Fibroblast of lung (primary cell): Measurements from ENCODE around the gene PPP1R12C. TPM values are rescaled to one million over a fixed set of nuclear protein-coding genes. Genes with fewer than 3 reads are reported as not detected.

Experiments used
- DNase-seq, 2 donors: peaks; one replicate each; pipeline versions ENCODE4 v3.0.0 to v3.0.0-alpha.2; 2010; ENCODE audit warnings: low read depth in 2 of 2
- H2AFZ ChIP-seq: 2 replicates; pipeline ENCODE4 v1.5.1; 2012; ENCODE audit warnings: low read length, control low read depth, inconsistent platforms
- H3K27ac ChIP-seq: 2 replicates; pipeline ENCODE4 v1.5.1; 2011; ENCODE audit warnings: low read length, control low read depth; ENCODE audit not compliant: insufficient read depth
- H3K27me3 ChIP-seq: 2 replicates; pipeline ENCODE4 v1.5.1; 2011; ENCODE audit warnings: mild to moderate bottlenecking, low read length; ENCODE audit not compliant: control insufficient read depth, insufficient read depth
- H3K36me3 ChIP-seq: 2 replicates; pipeline ENCODE4 v1.5.1; 2011; ENCODE audit warnings: low read length; ENCODE audit not compliant: control insufficient read depth, insufficient read depth
- H3K4me1 ChIP-seq: 2 replicates; pipeline ENCODE4 v1.5.1; 2011; ENCODE audit warnings: low read length; ENCODE audit not compliant: control insufficient read depth, insufficient read depth; ENCODE audit errors: extremely low read depth
- H3K4me2 ChIP-seq: 2 replicates; pipeline ENCODE4 v1.5.1; 2011; ENCODE audit warnings: low read length, control low read depth; ENCODE audit not compliant: insufficient read depth; ENCODE audit errors: extremely low read depth
- H3K4me3 ChIP-seq, 4 experiments: fragments of 200-600 bp in 1 of 4; sonication (generic) in 1 of 4; replicated peaks in 1 of 4; 2 replicates each; pipeline ENCODE4 v1.5.1; 2011 to 2016; ENCODE audit warnings: low read length in 4 of 4, low read depth in 3 of 4, mild to moderate bottlenecking in 3 of 4, control low read depth in 2 of 4, inconsistent platforms in 1 of 4, mixed read lengths in 1 of 4; ENCODE audit not compliant: insufficient read depth in 1 of 4; ENCODE audit errors: control extremely low read depth in 1 of 4
- H3K79me2 ChIP-seq: 2 replicates; pipeline ENCODE4 v1.5.1; 2012; ENCODE audit warnings: mild to moderate bottlenecking, low read length, inconsistent platforms; ENCODE audit not compliant: control insufficient read depth, insufficient read depth
- H3K9ac ChIP-seq: 2 replicates; pipeline ENCODE4 v1.5.1; 2011; ENCODE audit warnings: mild to moderate bottlenecking, low read length, control low read depth; ENCODE audit not compliant: insufficient read depth
- H3K9me3 ChIP-seq: 2 replicates; pipeline ENCODE4 v1.5.1; 2012; ENCODE audit warnings: low read depth, low read length; ENCODE audit not compliant: control insufficient read depth, insufficient read depth
- H4K20me1 ChIP-seq: 2 replicates; pipeline ENCODE4 v1.5.1; 2011; ENCODE audit warnings: low read length; ENCODE audit not compliant: control insufficient read depth, insufficient read depth; ENCODE audit errors: extremely low read depth
- EZH2 ChIP-seq: IDR thresholded peaks from 2 replicates; pipeline ENCODE4 v1.5.1; 2012; ENCODE audit warnings: low read length, control low read depth, mild to moderate bottlenecking; ENCODE audit errors: missing control alignments
- polyA plus RNA-seq, 2 donors: library from polyadenylated mRNA; depleted of rRNA in 1 of 2; stranded (reverse) in 1 of 2; unstranded in 1 of 2; fragments of >200 nt; gene quantifications; 2 replicates each; pipeline ENCODE4 v1.2.1, GENCODE V29; 2011 to 2012; ENCODE audit warnings: missing spikeins in 1 of 2
- total RNA-seq: library from RNA; depleted of rRNA; stranded (reverse); fragments of >200 nt; gene quantifications from 2 replicates; pipeline ENCODE4 v1.2.1, GENCODE V29; 2014
- TF ChIP-seq, protein P1 (sequence below), 2 donors: IDR thresholded peaks in 1 of 2; conservative IDR thresholded peaks in 1 of 2; 1 replicate in 1 of 2; 2 replicates in 1 of 2; pipeline ENCODE4 v1.5.1; 2011 to 2012; ENCODE audit warnings: low read length in 2 of 2, control low read depth in 1 of 2, inconsistent platforms in 1 of 2, low read depth in 1 of 2, mild to moderate bottlenecking in 1 of 2

The PPP1R12C gene
- total and polyA plus RNA-seq, 2 donors (not counting 1 experiment from before 2014, with no cell fraction given), result 26.0 to 32.9 TPM

DNA sequence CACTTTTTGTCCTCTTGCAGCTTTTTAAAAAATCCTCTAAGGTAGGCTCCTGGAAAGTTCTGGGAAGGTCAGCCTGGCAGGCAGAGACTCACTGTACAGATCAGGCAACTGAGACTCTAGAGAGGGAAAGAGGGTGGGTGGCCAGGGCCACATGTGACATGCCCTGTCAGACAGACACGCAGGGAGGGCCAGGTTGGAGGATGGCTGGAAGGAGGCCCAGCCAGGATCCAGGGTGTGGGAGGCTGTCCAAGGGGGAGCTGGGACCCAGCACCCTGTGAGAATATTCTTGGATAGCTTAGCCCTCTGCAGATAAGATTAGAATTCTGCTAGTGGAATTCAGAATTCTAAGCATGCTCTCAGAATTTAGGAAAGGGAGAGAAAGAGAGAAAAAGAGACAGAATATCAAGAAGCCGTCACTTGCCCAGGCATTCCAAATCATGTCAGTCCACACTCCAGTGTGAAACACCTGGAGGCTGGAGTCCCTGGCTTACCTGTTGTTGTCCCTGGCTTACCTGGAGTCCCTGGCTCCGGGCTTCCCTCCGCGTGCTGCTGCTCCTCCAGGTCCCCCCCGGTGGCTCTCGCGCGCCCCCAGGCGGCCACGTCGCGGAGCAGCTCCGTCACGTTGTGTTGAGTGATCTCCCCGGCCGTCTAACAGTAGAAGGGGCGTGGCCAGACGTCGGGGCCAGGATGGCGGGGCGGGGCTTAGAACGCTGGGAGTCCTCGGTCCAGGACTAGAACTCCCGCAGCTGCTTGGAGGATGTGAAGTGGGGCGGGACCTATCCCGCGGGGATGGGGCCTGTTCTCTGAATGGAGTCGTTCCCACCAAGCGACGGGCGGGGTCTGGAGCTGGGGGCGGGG is 42.9 kb upstream of the PPP1R12C start:
- Histone ChIP-seq H2AFZ (no peak overlapping the region), H4K20me1 (no peaks in the 10 kb centered on the region), H3K4me1 (peaks cover 6% of the 10 kb centered on the region), H3K27ac (no peak overlapping the region), H3K4me3 (no peak overlapping the region), H3K9ac (no peak overlapping the region), H3K9me3 (no peaks in the 10 kb centered on the region), H3K79me2 (no peaks in the 10 kb centered on the region), H3K36me3 (no peaks in the 10 kb centered on the region), H3K4me2 (no peak overlapping the region), H3K27me3 (peaks cover 11% of the 10 kb centered on the region)
- peak; percentile 51 to 80 for DNase-seq
- TF ChIP-seq, protein P1, sequence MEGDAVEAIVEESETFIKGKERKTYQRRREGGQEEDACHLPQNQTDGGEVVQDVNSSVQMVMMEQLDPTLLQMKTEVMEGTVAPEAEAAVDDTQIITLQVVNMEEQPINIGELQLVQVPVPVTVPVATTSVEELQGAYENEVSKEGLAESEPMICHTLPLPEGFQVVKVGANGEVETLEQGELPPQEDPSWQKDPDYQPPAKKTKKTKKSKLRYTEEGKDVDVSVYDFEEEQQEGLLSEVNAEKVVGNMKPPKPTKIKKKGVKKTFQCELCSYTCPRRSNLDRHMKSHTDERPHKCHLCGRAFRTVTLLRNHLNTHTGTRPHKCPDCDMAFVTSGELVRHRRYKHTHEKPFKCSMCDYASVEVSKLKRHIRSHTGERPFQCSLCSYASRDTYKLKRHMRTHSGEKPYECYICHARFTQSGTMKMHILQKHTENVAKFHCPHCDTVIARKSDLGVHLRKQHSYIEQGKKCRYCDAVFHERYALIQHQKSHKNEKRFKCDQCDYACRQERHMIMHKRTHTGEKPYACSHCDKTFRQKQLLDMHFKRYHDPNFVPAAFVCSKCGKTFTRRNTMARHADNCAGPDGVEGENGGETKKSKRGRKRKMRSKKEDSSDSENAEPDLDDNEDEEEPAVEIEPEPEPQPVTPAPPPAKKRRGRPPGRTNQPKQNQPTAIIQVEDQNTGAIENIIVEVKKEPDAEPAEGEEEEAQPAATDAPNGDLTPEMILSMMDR (conservative IDR thresholded peaks at IDR 0.05 in 1 of 2, IDR thresholded peaks at IDR 0.05 in 1 of 2; ENCODE audit: low read depth in 1 of 2, low read length in 2 of 2), result peak; percentile 70 to 80
- no peak for TF ChIP-seq EZH2

DNA sequence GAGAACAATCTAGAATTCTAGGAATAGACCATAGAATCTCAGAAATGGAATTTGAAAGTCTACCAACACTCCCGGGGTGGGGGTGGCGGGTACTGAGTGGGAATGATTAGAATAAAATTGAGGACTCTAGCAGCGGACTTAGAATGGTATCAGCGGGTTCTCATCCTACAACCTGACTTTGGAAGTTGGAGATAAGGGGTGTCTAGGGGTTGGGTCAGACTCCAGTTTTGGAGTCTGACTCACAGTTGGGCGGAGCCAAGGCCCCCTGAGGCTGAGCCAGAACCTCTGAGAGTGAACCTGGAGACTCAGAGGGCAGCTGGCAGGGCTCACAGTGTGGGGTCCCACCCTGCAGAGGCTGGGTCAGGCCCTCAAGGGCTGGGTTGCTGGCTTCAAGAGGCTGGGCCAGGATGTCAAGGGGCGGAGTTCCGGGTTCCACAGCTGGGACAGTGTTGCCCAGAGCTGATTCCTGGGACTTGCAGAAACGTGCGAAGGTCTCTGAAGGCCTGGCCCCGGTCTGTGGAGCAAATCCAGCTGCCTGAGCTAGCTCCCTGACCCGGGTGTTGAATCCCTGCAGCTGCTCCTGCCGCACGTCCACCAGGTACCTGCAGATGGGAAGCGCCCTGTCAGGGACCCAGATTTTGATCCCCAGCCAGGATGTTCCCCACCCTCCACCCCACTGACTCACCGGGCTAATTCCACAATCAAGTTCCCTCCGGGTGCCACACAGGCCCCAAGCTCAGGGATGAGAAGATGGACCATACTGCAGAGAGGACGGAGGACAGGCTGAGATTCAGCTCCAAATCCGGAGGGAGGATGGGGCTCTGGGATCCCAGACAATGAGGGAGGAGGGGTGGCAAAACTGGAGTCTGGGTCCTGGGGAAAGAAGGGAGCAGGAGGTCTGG is 41.7 kb upstream of the PPP1R12C start:
- no peaks in the 10 kb centered on the region for H4K20me1 ChIP-seq
- H3K27ac ChIP-seq, result no peak overlapping the region
- H3K79me2 ChIP-seq, result no peaks in the 10 kb centered on the region
- peak in 1 of 2 donors; percentile 64 for DNase-seq
- H3K9ac ChIP-seq, result no peak overlapping the region
- H2AFZ ChIP-seq, result no peak overlapping the region
- no peak overlapping the region for H3K4me2 ChIP-seq
- peaks cover 11% of the 10 kb centered on the region for H3K27me3 ChIP-seq
- H3K9me3 ChIP-seq, result no peaks in the 10 kb centered on the region
- peaks cover 6% of the 10 kb centered on the region for H3K4me1 ChIP-seq
- no peaks in the 10 kb centered on the region for H3K36me3 ChIP-seq
- no peak overlapping the region for H3K4me3 ChIP-seq
- TF ChIP-seq, protein P1 (conservative IDR thresholded peaks at IDR 0.05 in 1 of 2, IDR thresholded peaks at IDR 0.05 in 1 of 2; ENCODE audit: low read depth in 1 of 2, low read length in 2 of 2), result no peak
- no peak for TF ChIP-seq EZH2

DNA sequence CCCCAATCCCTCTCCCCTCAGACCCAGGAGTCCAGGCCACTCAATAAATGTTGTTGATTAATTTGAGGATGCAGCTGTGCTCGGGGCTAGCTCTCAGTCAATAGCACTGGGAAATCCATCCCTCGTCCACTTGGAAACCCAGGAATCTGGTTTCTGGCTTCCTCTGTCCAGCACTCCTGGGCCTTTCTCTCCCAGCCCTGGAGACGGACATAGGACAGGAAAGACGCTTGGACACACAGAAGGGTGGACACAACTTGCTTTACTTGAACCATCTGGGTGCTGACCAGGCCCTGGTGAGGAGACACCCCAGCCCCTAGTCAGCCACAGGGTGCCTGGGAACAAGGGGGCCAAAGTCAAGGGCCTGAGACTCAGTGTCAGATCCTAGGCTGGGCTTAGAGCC is 41.0 kb upstream of the PPP1R12C start:
- no peak overlapping the region for H3K9ac ChIP-seq
- DNase-seq, result no peak
- H3K27me3 ChIP-seq, result peaks cover 11% of the 10 kb centered on the region
- H3K36me3 ChIP-seq, result no peaks in the 10 kb centered on the region
- H3K4me3 ChIP-seq, result no peak overlapping the region
- no peaks in the 10 kb centered on the region for H3K9me3 ChIP-seq
- H3K4me2 ChIP-seq, result no peak overlapping the region
- peaks cover 6% of the 10 kb centered on the region for H3K4me1 ChIP-seq
- TF ChIP-seq, protein P1 (conservative IDR thresholded peaks at IDR 0.05 in 1 of 2, IDR thresholded peaks at IDR 0.05 in 1 of 2; ENCODE audit: low read depth in 1 of 2, low read length in 2 of 2), result no peak
- TF ChIP-seq EZH2, result no peak
- H3K79me2 ChIP-seq, result no peaks in the 10 kb centered on the region
- no peak overlapping the region for H3K27ac ChIP-seq
- H4K20me1 ChIP-seq, result no peaks in the 10 kb centered on the region
- H2AFZ ChIP-seq, result no peak overlapping the region
